HL-60 (cell line): Measurements from ENCODE around the gene GRM5.

Source experiments
- POLR2AphosphoS5 ChIP-seq: IDR thresholded peaks from 2 replicates; pipeline ENCODE4 v1.6.1; 2012; ENCODE audit warnings: low read depth
- SPI1 ChIP-seq: IDR thresholded peaks from 2 replicates; pipeline ENCODE4 v1.6.1; 2012; ENCODE audit warnings: low read depth, mild to moderate bottlenecking, borderline replicate concordance
- TF ChIP-seq, protein P1 (sequence below): IDR thresholded peaks from one replicate; pipeline ENCODE4 v1.5.1; 2011; ENCODE audit warnings: low read length, control low read depth, inconsistent platforms; ENCODE audit not compliant: insufficient read depth
- TF ChIP-seq, protein P2 (sequence below): IDR thresholded peaks from 2 replicates; pipeline ENCODE4 v1.6.1; 2012; ENCODE audit warnings: low read depth; ENCODE audit not compliant: insufficient replicate concordance

DNA sequence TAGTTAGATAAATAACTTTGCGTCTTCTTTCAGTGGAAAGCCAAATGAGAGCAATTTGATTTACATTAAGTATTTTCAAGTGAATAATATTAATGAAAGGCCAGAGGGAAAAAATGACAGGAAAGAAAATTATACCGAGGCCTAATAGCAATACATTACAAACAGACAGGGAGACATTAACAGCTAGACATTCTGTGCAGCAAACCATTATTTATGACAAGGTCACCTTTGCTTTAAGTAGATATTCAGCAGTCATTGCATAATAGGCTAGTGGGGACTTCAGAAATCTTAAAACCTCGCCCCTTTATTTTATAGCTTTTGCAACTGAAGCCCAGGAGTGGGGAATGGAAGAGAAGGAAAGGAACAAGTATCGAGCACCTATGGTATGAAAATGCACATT lies 321.6 kb downstream of the GRM5 start:
- TF ChIP-seq, protein P1, sequence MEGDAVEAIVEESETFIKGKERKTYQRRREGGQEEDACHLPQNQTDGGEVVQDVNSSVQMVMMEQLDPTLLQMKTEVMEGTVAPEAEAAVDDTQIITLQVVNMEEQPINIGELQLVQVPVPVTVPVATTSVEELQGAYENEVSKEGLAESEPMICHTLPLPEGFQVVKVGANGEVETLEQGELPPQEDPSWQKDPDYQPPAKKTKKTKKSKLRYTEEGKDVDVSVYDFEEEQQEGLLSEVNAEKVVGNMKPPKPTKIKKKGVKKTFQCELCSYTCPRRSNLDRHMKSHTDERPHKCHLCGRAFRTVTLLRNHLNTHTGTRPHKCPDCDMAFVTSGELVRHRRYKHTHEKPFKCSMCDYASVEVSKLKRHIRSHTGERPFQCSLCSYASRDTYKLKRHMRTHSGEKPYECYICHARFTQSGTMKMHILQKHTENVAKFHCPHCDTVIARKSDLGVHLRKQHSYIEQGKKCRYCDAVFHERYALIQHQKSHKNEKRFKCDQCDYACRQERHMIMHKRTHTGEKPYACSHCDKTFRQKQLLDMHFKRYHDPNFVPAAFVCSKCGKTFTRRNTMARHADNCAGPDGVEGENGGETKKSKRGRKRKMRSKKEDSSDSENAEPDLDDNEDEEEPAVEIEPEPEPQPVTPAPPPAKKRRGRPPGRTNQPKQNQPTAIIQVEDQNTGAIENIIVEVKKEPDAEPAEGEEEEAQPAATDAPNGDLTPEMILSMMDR: no peak
- TF ChIP-seq, protein P2, sequence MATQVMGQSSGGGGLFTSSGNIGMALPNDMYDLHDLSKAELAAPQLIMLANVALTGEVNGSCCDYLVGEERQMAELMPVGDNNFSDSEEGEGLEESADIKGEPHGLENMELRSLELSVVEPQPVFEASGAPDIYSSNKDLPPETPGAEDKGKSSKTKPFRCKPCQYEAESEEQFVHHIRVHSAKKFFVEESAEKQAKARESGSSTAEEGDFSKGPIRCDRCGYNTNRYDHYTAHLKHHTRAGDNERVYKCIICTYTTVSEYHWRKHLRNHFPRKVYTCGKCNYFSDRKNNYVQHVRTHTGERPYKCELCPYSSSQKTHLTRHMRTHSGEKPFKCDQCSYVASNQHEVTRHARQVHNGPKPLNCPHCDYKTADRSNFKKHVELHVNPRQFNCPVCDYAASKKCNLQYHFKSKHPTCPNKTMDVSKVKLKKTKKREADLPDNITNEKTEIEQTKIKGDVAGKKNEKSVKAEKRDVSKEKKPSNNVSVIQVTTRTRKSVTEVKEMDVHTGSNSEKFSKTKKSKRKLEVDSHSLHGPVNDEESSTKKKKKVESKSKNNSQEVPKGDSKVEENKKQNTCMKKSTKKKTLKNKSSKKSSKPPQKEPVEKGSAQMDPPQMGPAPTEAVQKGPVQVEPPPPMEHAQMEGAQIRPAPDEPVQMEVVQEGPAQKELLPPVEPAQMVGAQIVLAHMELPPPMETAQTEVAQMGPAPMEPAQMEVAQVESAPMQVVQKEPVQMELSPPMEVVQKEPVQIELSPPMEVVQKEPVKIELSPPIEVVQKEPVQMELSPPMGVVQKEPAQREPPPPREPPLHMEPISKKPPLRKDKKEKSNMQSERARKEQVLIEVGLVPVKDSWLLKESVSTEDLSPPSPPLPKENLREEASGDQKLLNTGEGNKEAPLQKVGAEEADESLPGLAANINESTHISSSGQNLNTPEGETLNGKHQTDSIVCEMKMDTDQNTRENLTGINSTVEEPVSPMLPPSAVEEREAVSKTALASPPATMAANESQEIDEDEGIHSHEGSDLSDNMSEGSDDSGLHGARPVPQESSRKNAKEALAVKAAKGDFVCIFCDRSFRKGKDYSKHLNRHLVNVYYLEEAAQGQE: no peak
- no peak for TF ChIP-seq POLR2AphosphoS5
- no peak for TF ChIP-seq SPI1
